K562 (cell line): Measurements from ENCODE around the gene ANO6. TPM values are rescaled to one million over a fixed set of nuclear protein-coding genes. Genes with fewer than 3 reads are reported as not detected.

Source experiments
- BRF1 ChIP-seq: IDR thresholded peaks from 3 replicates; pipeline ENCODE4 v1.6.1; 2011; ENCODE audit warnings: borderline replicate concordance, mild to moderate bottlenecking; ENCODE audit not compliant: insufficient read length; ENCODE audit errors: extremely low read depth
- DNMT1 ChIP-seq: fragments of 450-650 bp; IDR thresholded peaks from 2 replicates; pipeline ENCODE4 v1.6.1; 2016; ENCODE audit warnings: antibody characterized with exemption, mild to moderate bottlenecking
- ELF2 ChIP-seq: fragments of 250-450 bp; sonication (Bioruptor Pico); IDR thresholded peaks from 2 replicates; pipeline ENCODE4 v1.5.0; 2021; ENCODE audit warnings: mild to moderate bottlenecking
- FOXK2 ChIP-seq, 2 experiments: fragments of 450-650 bp; IDR thresholded peaks in 1 of 2; conservative IDR thresholded peaks in 1 of 2; 2 replicates each; pipeline ENCODE4 v1.6.1; 2016; ENCODE audit warnings: low read depth in 2 of 2, mild to moderate bottlenecking in 1 of 2
- GTF3C2 ChIP-seq: IDR thresholded peaks from 3 replicates; pipeline ENCODE4 v1.6.1; 2011; ENCODE audit warnings: borderline replicate concordance, mild to moderate bottlenecking, moderate library complexity; ENCODE audit not compliant: insufficient read length; ENCODE audit errors: extremely low read depth
- KDM2B ChIP-seq: fragments of 250-450 bp; sonication (Bioruptor Pico); IDR thresholded peaks from 2 replicates; pipeline ENCODE4 v1.8.0; 2021; ENCODE audit warnings: mild to moderate bottlenecking, moderate library complexity
- KDM4B ChIP-seq, 2 experiments: fragments of 450-650 bp in 1 of 2; sonication (generic) in 1 of 2; IDR thresholded peaks; 2 replicates each; pipeline ENCODE4 v1.6.1; 2016 to 2017; ENCODE audit warnings: borderline replicate concordance in 2 of 2, antibody characterized with exemption in 1 of 2, low read depth in 1 of 2, mild to moderate bottlenecking in 1 of 2
- KLF1 ChIP-seq: fragments of 450-650 bp; IDR thresholded peaks from 2 replicates; pipeline ENCODE4 v1.6.1; 2016; ENCODE audit warnings: missing genetic modification characterization, missing compliant biosample characterization
- KLF10 ChIP-seq: fragments of 250-450 bp; sonication (Bioruptor Pico); IDR thresholded peaks from 2 replicates; pipeline ENCODE4 v1.6.1; 2021; ENCODE audit warnings: matching md5 sums
- MCM2 ChIP-seq: fragments of 450-650 bp; IDR thresholded peaks from 2 replicates; pipeline ENCODE4 v1.6.1; 2017; ENCODE audit warnings: low read depth, mild to moderate bottlenecking
- NFRKB ChIP-seq: fragments of 450-650 bp; IDR thresholded peaks from 2 replicates; pipeline ENCODE4 v1.6.1; 2016; ENCODE audit warnings: low read depth
- PTBP1 ChIP-seq: fragments of 200-400 bp; formaldehyde crosslinking; IDR thresholded peaks from 2 replicates; pipeline ENCODE4 v1.6.1; 2017; ENCODE audit warnings: low read depth, low read length
- RB1 ChIP-seq: fragments of 450-650 bp; IDR thresholded peaks from 2 replicates; pipeline ENCODE4 v1.6.1; 2017; ENCODE audit warnings: low read depth, mild to moderate bottlenecking
- RNF2 ChIP-seq: sonication (generic); IDR thresholded peaks from 2 replicates; pipeline ENCODE4 v1.6.1; 2016
- SMAD4 ChIP-seq: fragments of 250-450 bp; sonication (Bioruptor Pico); conservative IDR thresholded peaks from 2 replicates; pipeline ENCODE4 v1.8.0; 2021; ENCODE audit warnings: inconsistent platforms, mild to moderate bottlenecking, moderate library complexity
- TAF9B ChIP-seq: fragments of 450-650 bp; IDR thresholded peaks from 2 replicates; pipeline ENCODE4 v1.6.1; 2018; ENCODE audit warnings: mild to moderate bottlenecking; ENCODE audit not compliant: partially characterized antibody
- VEZF1 ChIP-seq: fragments of 200-800 bp; sonication (Bioruptor generic); IDR thresholded peaks from 2 replicates; pipeline ENCODE4 v1.6.1; 2017; ENCODE audit warnings: missing genetic modification characterization, missing compliant biosample characterization
- ZBTB8A ChIP-seq: fragments of 450-650 bp; IDR thresholded peaks from 2 replicates; pipeline ENCODE4 v1.6.1; 2018; ENCODE audit warnings: mild to moderate bottlenecking, moderate library complexity; ENCODE audit not compliant: partially characterized antibody
- ZNF280A ChIP-seq: fragments of 450-650 bp; IDR thresholded peaks from 2 replicates; pipeline ENCODE4 v1.6.1; 2018; ENCODE audit warnings: mild to moderate bottlenecking, low read depth; ENCODE audit not compliant: partially characterized antibody
- ZNF511 ChIP-seq: sonication (generic); formaldehyde crosslinking; IDR thresholded peaks from 2 replicates; pipeline ENCODE4 v1.8.0; 2022; ENCODE audit warnings: mild to moderate bottlenecking, missing genetic modification reagents
- ZNF764 ChIP-seq: fragments of 250-450 bp; sonication (Bioruptor Pico); IDR thresholded peaks from 2 replicates; pipeline ENCODE4 v1.4.0; 2020; ENCODE audit warnings: low read depth, mild to moderate bottlenecking, moderate library complexity
- ZNF778 ChIP-seq: fragments of 450-650 bp; formaldehyde crosslinking; IDR thresholded peaks from 2 replicates; pipeline ENCODE4 v1.4.0; 2020; ENCODE audit warnings: mild to moderate bottlenecking, moderate library complexity
- polyA plus RNA-seq, 8 experiments: library from polyadenylated mRNA; depleted of rRNA in 4 of 8; stranded (reverse) in 5 of 8; unstranded in 3 of 8; fragments of >200 nt; fragmentation: Nextera tagmentation in 2 of 8; fragmentation: Illumina TruSeq in 1 of 8; extraction: Ambion mirVana in 2 of 8; extraction: Trizol in 1 of 8; gene quantifications; 2 replicates each; pipeline versions ENCODE4 v1.2.1 to v1.2.3, GENCODE V29; 2011 to 2014; ENCODE audit warnings: inconsistent platforms in 1 of 8, missing spikeins in 1 of 8
- total RNA-seq, 7 experiments: library from RNA; depleted of rRNA in 6 of 7; stranded (reverse); fragments of >200 nt in 6 of 7; fragmentation: Illumina TruSeq in 2 of 7; extraction: Trizol in 2 of 7; gene quantifications; 2 replicates each; pipeline versions ENCODE4 v1.2.1 to v1.2.3, GENCODE V29; 2011 to 2021; ENCODE audit warnings: low replicate concordance in 1 of 7

ANO6 gene
- total and polyA plus RNA-seq, 9 of the 15 experiments (the other 6 are each of a cell fraction or from before 2014, with no cell fraction given) = 3.5 to 24.7 (median 20.3) TPM

- TF ChIP-seq VEZF1 = peak; percentile 67; the same call in 1 of the 2 replicates
- peak; percentile 67; the same call in 1 of the 2 replicates for TF ChIP-seq KDM2B (CRISPR knock-in tag)
- no peak for TF ChIP-seq GTF3C2
- TF ChIP-seq KLF1 (tag) = no peak
- TF ChIP-seq RNF2 = 0 out of 2 replicates have a peak, but pooled peaks have one; percentile 16
- peak; percentile 46; the same call in 1 of the 2 replicates for TF ChIP-seq RB1
- TF ChIP-seq ZNF511 (CRISPR knock-in tag) = no peak; the same call in 1 of the 2 replicates
- peak; percentile 62 for TF ChIP-seq TAF9B
- no peak for TF ChIP-seq ZBTB8A
- TF ChIP-seq NFRKB = peak; percentile 56
- peak; percentile 22 to 37; a peak in 1 of 4 replicates for TF ChIP-seq FOXK2 (conservative IDR thresholded peaks at IDR 0.05 in 1 of 2, IDR thresholded peaks at IDR 0.05 in 1 of 2; ENCODE audit: low read depth in 2 of 2)
- TF ChIP-seq KLF10 = no peak
- no peak for TF ChIP-seq ZNF778 (CRISPR knock-in tag)
- no peak for TF ChIP-seq ZNF280A
- no peak for TF ChIP-seq SMAD4 (CRISPR knock-in tag)
- no peak for TF ChIP-seq ELF2 (CRISPR knock-in tag)
- no peak for TF ChIP-seq ZNF764 (CRISPR knock-in tag)
- TF ChIP-seq DNMT1 = no peak
- no peak for TF ChIP-seq PTBP1
- TF ChIP-seq MCM2 = no peak
- no peak for TF ChIP-seq BRF1
- no peak for TF ChIP-seq KDM4B (IDR thresholded peaks at IDR 0.05; ENCODE audit: borderline replicate concordance in 2 of 2, low read depth in 1 of 2)
Measured at GRCh38 chr12:45215419-45216229, at the start of gene ANO6 (continued).
